ENCODE measurements around the gene PCDHA9. TPM values are rescaled to one million over a fixed set of nuclear protein-coding genes. Genes with fewer than 3 reads are reported as not detected.
A peak's percentile ranks its signal among the peaks of the same experiment; 100 is the strongest.
"Not testable (repeated sequence)": the region's sequence is repeated elsewhere in the genome, so short reads cannot be mapped to it uniquely, and the experiment has no call there.

The PCDHA9 gene
- total RNA-seq = under 0.01 TPM in 2 replicates

GRCh38 chr5:140848139-140849102, at the start of gene PCDHA9:
Gene PCDHA9, plus strand, starts transcription at chr5:140848382. Its CDS starts 114 bp downstream, at chr5:140848496.
- not testable (repeated sequence) for H3K4me3 ChIP-seq (ENCODE audit: low read depth, low read length); H3K36me3 ChIP-seq (ENCODE audit: control insufficient read depth, insufficient read depth, low read length); H3K27me3 ChIP-seq (ENCODE audit: control insufficient read depth, insufficient read depth, low read length); DNase-seq (ENCODE audit: low read depth)

GRCh38 chr5:140800816-140801493, 47.2 kb upstream of the PCDHA9 start, which contains the start of gene PCDHA3:
Gene PCDHA3, plus strand, starts transcription at chr5:140801057.
- Histone ChIP-seq H3K4me3 (ENCODE audit: low read depth, low read length) (no peak within 1 kb of the TSS), H3K36me3 (ENCODE audit: control insufficient read depth, insufficient read depth, low read length) (no peaks in the 10 kb centered on the region), H3K27me3 (ENCODE audit: control insufficient read depth, insufficient read depth, low read length) (no peaks in the 10 kb centered on the region)
- TF ChIP-seq, protein P1, sequence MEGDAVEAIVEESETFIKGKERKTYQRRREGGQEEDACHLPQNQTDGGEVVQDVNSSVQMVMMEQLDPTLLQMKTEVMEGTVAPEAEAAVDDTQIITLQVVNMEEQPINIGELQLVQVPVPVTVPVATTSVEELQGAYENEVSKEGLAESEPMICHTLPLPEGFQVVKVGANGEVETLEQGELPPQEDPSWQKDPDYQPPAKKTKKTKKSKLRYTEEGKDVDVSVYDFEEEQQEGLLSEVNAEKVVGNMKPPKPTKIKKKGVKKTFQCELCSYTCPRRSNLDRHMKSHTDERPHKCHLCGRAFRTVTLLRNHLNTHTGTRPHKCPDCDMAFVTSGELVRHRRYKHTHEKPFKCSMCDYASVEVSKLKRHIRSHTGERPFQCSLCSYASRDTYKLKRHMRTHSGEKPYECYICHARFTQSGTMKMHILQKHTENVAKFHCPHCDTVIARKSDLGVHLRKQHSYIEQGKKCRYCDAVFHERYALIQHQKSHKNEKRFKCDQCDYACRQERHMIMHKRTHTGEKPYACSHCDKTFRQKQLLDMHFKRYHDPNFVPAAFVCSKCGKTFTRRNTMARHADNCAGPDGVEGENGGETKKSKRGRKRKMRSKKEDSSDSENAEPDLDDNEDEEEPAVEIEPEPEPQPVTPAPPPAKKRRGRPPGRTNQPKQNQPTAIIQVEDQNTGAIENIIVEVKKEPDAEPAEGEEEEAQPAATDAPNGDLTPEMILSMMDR (IDR thresholded peaks at IDR 0.05; ENCODE audit: insufficient read depth, low read length, poor library complexity, severe bottlenecking) = no peak
- no peak for DNase-seq (ENCODE audit: low read depth)

DNA sequence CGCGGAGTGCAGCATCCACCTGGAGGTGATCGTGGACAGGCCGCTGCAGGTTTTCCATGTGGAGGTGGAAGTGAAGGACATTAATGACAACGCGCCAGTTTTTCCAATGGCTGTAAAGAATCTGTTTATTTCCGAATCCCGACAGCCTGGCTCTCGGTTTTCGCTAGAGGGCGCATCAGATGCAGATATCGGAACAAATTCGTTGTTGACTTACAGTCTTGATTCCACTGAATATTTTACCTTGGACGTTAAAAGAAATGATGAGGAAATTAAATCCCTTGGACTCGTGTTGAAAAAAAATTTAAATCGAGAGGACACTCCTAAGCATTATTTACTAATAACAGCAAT, 46.7 kb upstream of the PCDHA9 start:
- H3K4me3 ChIP-seq (ENCODE audit: low read depth, low read length) = no peak overlapping the region
- TF ChIP-seq, protein P1 (IDR thresholded peaks at IDR 0.05; ENCODE audit: insufficient read depth, low read length, poor library complexity, severe bottlenecking) = peak; percentile 16

GRCh38 chr5:140802381-140802780, 45.8 kb upstream of the PCDHA9 start:
- H3K36me3 ChIP-seq (ENCODE audit: control insufficient read depth, insufficient read depth, low read length); H3K4me3 ChIP-seq (ENCODE audit: low read depth, low read length); H3K27me3 ChIP-seq (ENCODE audit: control insufficient read depth, insufficient read depth, low read length); DNase-seq (ENCODE audit: low read depth): not testable (repeated sequence)

More for the DNA sequence above, 46.7 kb upstream of the PCDHA9 start:
- no peak for DNase-seq (ENCODE audit: low read depth)
- no peaks in the 10 kb centered on the region for H3K36me3 ChIP-seq (ENCODE audit: control insufficient read depth, insufficient read depth, low read length)
- no peaks in the 10 kb centered on the region for H3K27me3 ChIP-seq (ENCODE audit: control insufficient read depth, insufficient read depth, low read length)

DNA sequence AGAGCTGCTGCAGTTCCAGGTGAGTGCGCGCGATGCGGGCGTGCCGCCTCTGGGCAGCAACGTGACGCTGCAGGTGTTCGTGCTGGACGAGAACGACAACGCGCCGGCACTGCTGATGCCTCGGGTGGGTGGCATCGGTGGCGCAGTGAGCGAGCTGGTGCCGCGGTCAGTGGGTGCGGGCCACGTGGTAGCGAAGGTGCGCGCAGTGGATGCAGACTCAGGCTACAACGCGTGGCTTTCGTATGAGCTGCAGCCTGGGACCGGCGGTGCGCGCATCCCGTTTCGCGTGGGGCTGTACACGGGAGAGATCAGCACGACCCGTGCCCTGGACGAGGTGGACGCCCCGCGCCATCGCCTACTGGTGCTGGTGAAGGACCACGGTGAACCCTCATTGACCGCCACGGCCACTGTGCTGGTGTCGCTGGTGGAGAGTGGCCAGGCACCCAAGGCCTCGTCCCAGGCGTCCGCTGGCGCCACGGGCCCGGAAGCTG, 45.4 kb upstream of the PCDHA9 start:
- DNase-seq (ENCODE audit: low read depth) = no peak
- TF ChIP-seq, protein P1 (IDR thresholded peaks at IDR 0.05; ENCODE audit: insufficient read depth, low read length, poor library complexity, severe bottlenecking) = no peak
- no peak overlapping the region for H3K4me3 ChIP-seq (ENCODE audit: low read depth, low read length)
- H3K36me3 ChIP-seq (ENCODE audit: control insufficient read depth, insufficient read depth, low read length) = no peaks in the 10 kb centered on the region
- H3K27me3 ChIP-seq (ENCODE audit: control insufficient read depth, insufficient read depth, low read length) = no peaks in the 10 kb centered on the region

- TF ChIP-seq, protein P1 (IDR thresholded peaks at IDR 0.05; ENCODE audit: insufficient read depth, low read length, poor library complexity, severe bottlenecking) = peak; percentile 24
- Histone ChIP-seq H3K27me3 (ENCODE audit: control insufficient read depth, insufficient read depth, low read length) (no peaks in the 10 kb centered on the region), H3K4me3 (ENCODE audit: low read depth, low read length) (peak within 1 kb of the TSS; percentile 11), H3K36me3 (ENCODE audit: control insufficient read depth, insufficient read depth, low read length) (no peaks in the 10 kb centered on the region)
- no peak for DNase-seq (ENCODE audit: low read depth)
Observed at GRCh38 chr5:140806834-140807775, 41.1 kb upstream of the PCDHA9 start, which contains the start of gene PCDHA4. Gene PCDHA4, plus strand, starts transcription at chr5:140807068.

DNA sequence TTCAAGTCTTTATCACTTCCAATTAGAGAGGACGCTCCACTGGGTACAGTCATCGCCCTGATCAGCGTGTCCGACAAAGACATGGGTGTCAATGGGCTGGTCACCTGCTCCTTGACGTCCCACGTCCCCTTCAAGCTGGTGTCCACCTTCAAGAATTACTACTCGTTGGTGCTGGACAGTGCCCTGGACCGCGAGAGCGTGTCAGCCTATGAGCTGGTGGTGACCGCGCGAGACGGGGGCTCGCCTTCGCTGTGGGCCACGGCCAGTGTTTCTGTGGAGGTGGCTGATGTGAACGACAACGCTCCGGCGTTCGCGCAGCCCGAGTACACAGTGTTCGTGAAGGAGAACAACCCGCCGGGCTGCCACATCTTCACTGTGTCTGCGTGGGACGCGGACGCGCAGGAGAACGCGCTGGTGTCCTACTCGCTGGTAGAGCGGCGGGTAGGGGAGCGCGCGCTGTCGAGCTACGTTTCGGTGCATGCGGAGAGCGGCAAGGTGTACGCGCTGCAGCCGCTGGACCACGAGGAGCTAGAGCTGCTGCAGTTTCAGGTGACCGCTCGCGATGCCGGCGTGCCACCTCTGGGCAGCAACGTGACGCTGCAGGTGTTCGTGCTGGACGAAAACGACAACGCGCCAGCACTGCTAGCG, 39.8 kb upstream of the PCDHA9 start:
- not testable (repeated sequence) for H3K36me3 ChIP-seq (ENCODE audit: control insufficient read depth, insufficient read depth, low read length); DNase-seq (ENCODE audit: low read depth); H3K4me3 ChIP-seq (ENCODE audit: low read depth, low read length); H3K27me3 ChIP-seq (ENCODE audit: control insufficient read depth, insufficient read depth, low read length)

Measured in kidney epithelial cell (primary cell).